Esophagus squamous epithelium (tissue), 5 donors: ENCODE data around the gene GAK. TPM values are rescaled to one million over a fixed set of nuclear protein-coding genes. Genes with fewer than 3 reads are reported as not detected.
A peak's percentile ranks its signal among the peaks of the same experiment; 100 is the strongest.

Experiments used
- DNase-seq: peaks from one replicate; lab custom pipeline; 2025; lab: John Stamatoyannopoulos, UW
- H3K27ac ChIP-seq, 4 donors: fragments of 200-600 bp; sonication (generic); one replicate each; pipeline ENCODE4 v1.5.1; 2016 to 2019; ENCODE audit warnings: mild to moderate bottlenecking in 1 of 4
- H3K27me3 ChIP-seq, 4 donors: fragments of 200-600 bp; sonication (generic); 1 replicate in 3 of 4; 2 replicates in 1 of 4; pipeline versions ENCODE4 v1.5.1 to v1.6.0; 2017 to 2021; ENCODE audit warnings: antibody characterized with exemption in 1 of 4
- H3K36me3 ChIP-seq, 3 donors: fragments of 200-600 bp; sonication (generic); one replicate each; pipeline ENCODE4 v1.5.1; 2016 to 2019
- H3K4me1 ChIP-seq, 3 donors: fragments of 200-600 bp; sonication (generic); one replicate each; pipeline ENCODE4 v1.5.1; 2017 to 2019
- H3K4me3 ChIP-seq, 4 donors: fragments of 200-600 bp; sonication (generic); 1 replicate in 3 of 4; 2 replicates in 1 of 4; pipeline ENCODE4 v1.5.1; 2016 to 2019; ENCODE audit warnings: mild to moderate bottlenecking in 2 of 4, moderate library complexity in 1 of 4
- H3K9me3 ChIP-seq, 3 donors: fragments of 200-600 bp; sonication (generic); one replicate each; pipeline ENCODE4 v1.5.1; 2016 to 2019
- CTCF ChIP-seq, 6 experiments: fragments of 450-650 bp in 4 of 6; fragments of 200-600 bp in 2 of 6; sonication (generic) in 2 of 6; IDR thresholded peaks; one replicate each; pipeline ENCODE4 v1.5.1; 2016 to 2019; ENCODE audit warnings: antibody characterized with exemption in 6 of 6, mild to moderate bottlenecking in 4 of 6, moderate library complexity in 4 of 6
- POLR2A ChIP-seq, 4 donors: fragments of 450-650 bp; IDR thresholded peaks; one replicate each; pipeline ENCODE4 v1.6.1; 2017; ENCODE audit warnings: antibody characterized with exemption in 4 of 4, mild to moderate bottlenecking in 4 of 4, moderate library complexity in 3 of 4
- WGBS, 2 donors: methylation state at CpG; one replicate each; pipeline ENCODE4 v1.1.5; 2018; 5-methylcytosine and 5-hydroxymethylcytosine counted together
- intact Hi-C: fragments of 100-400 bp; cut with DNase I; formaldehyde crosslinking; loops from one replicate; pipeline ENCODE4 v1.15.0; 2022
- total RNA-seq, 4 donors: library from RNA; depleted of rRNA; stranded (reverse); fragments of >200 nt; gene quantifications; one replicate each; pipeline ENCODE4 v1.1.0, GENCODE V29; 2016
- donor health status: DM: yes; HTN: yes; CAD: no.

Gene GAK
- total RNA-seq, 4 donors from 2014 or later = 70.6 to 97.8 (median 80.7) TPM

- peak overlapping the region; percentile 55 to 95 (median 74) for H3K4me3 ChIP-seq
- no peaks in the 10 kb centered on the region for H3K9me3 ChIP-seq
- no peaks in the 10 kb centered on the region for H3K36me3 ChIP-seq
- H3K4me1 ChIP-seq = peaks cover 20 to 43% (median 31%) of the 10 kb centered on the region in 3 donors
- no CpG with 5 or more reads among the region's 65 CpGs for WGBS, 2 donors
- DNase-seq = no peak
- TF ChIP-seq CTCF (IDR thresholded peaks at IDR 0.05) (no peak), POLR2A (IDR thresholded peaks at IDR 0.05) (no peak)
- H3K27me3 ChIP-seq = no peaks in the 10 kb centered on the region
- peak overlapping the region; percentile 9 to 65 (median 40) for H3K27ac ChIP-seq
- intact Hi-C loops = no loop called here
Measured at GRCh38 chr4:972651-973424, 40.7 kb upstream of the GAK start.

- 40 to 42% methylated on average over 2 to 5 of the region's 24 CpGs for WGBS, 2 donors
- intact Hi-C loops = no loop called here
Measured at GRCh38 chr4:971666-972500, 39.8 kb upstream of the GAK start.

GRCh38 chr4:970854-971520 is 38.9 kb upstream of the GAK start:
- H3K4me1 ChIP-seq = peaks cover 20 to 48% (median 33%) of the 10 kb centered on the region in 3 donors
- WGBS, 2 donors = 62 to 73% methylated on average over 3 of the region's 17 CpGs

More at GRCh38 chr4:971666-972500, 39.8 kb upstream of the GAK start:
- H3K9me3 ChIP-seq = no peaks in the 10 kb centered on the region
- peak overlapping the region in 3 of 4 donors; percentile 36 to 65 (median 45) for H3K27ac ChIP-seq
- H3K27me3 ChIP-seq = no peaks in the 10 kb centered on the region
- H3K36me3 ChIP-seq = peaks cover 0 to 9% (median 0%) of the 10 kb centered on the region in 3 donors
- H3K4me1 ChIP-seq = peaks cover 20 to 48% (median 33%) of the 10 kb centered on the region in 3 donors
- no peak for DNase-seq
- TF ChIP-seq CTCF (IDR thresholded peaks at IDR 0.05) = no peak
- no peak for TF ChIP-seq POLR2A (IDR thresholded peaks at IDR 0.05)
- H3K4me3 ChIP-seq = peak overlapping the region; percentile 55 to 95 (median 74)

GRCh38 chr4:970046-970745 is 38.1 kb upstream of the GAK start:
- no peak overlapping the region for H3K27ac ChIP-seq
- peaks cover 0 to 26% (median 6%) of the 10 kb centered on the region in 3 donors for H3K36me3 ChIP-seq
- intact Hi-C loops = no loop called here
- no peaks in the 10 kb centered on the region for H3K9me3 ChIP-seq
- DNase-seq = no peak
- H3K4me1 ChIP-seq = peaks cover 20 to 48% (median 33%) of the 10 kb centered on the region in 3 donors
- TF ChIP-seq POLR2A (IDR thresholded peaks at IDR 0.05) = no peak
- no peak for TF ChIP-seq CTCF (IDR thresholded peaks at IDR 0.05)
- H3K4me3 ChIP-seq = no peak overlapping the region
- H3K27me3 ChIP-seq = no peaks in the 10 kb centered on the region
- 93% methylated on average over 15 to 18 of the region's 25 CpGs for WGBS, 2 donors

More at GRCh38 chr4:970854-971520, 38.9 kb upstream of the GAK start:
- Histone ChIP-seq H3K9me3 (no peaks in the 10 kb centered on the region), H3K27me3 (no peaks in the 10 kb centered on the region), H3K4me3 (no peak overlapping the region), H3K36me3 (peaks cover 0 to 18% (median 4%) of the 10 kb centered on the region in 3 donors), H3K27ac (no peak overlapping the region)
- no peak for DNase-seq
- TF ChIP-seq POLR2A (IDR thresholded peaks at IDR 0.05) (no peak), CTCF (IDR thresholded peaks at IDR 0.05) (no peak)
- intact Hi-C loops = no loop called here
